K562 (cell line): ENCODE data around the gene RRAGD. TPM values are rescaled to one million over a fixed set of nuclear protein-coding genes. Genes with fewer than 3 reads are reported as not detected.

Source experiments
- FOXO4 ChIP-seq: fragments of 450-650 bp; formaldehyde crosslinking; IDR thresholded peaks from 2 replicates; pipeline ENCODE4 v1.4.0; 2020; ENCODE audit warnings: mild to moderate bottlenecking, moderate library complexity
- POLR2H ChIP-seq: IDR thresholded peaks from 2 replicates; pipeline ENCODE4 v1.6.1; 2016; ENCODE audit warnings: missing genetic modification characterization, low read depth, mild to moderate bottlenecking, control low read depth, missing compliant biosample characterization, moderate library complexity
- RFX1 ChIP-seq: fragments of 450-650 bp; IDR thresholded peaks from 2 replicates; pipeline ENCODE4 v1.6.1; 2016; ENCODE audit warnings: mild to moderate bottlenecking, moderate library complexity
- SP2 ChIP-seq: IDR thresholded peaks from 2 replicates; pipeline ENCODE4 v1.6.1; 2011; ENCODE audit warnings: mild to moderate bottlenecking, low read depth, low read length, moderate library complexity; ENCODE audit not compliant: poor library complexity, severe bottlenecking; ENCODE audit errors: extremely low read depth
- TRIM25 ChIP-seq: fragments of 450-650 bp; IDR thresholded peaks from 2 replicates; pipeline ENCODE4 v1.7.0; 2016; ENCODE audit warnings: borderline replicate concordance
- ZHX1 ChIP-seq: fragments of 150-350 bp; conservative IDR thresholded peaks from 2 replicates; pipeline ENCODE4 v1.6.1; 2014; ENCODE audit warnings: low read length
- ZNF134 ChIP-seq: fragments of 250-450 bp; sonication (Bioruptor Pico); conservative IDR thresholded peaks from 2 replicates; pipeline ENCODE4 v1.4.0; 2020
- ZNF282 ChIP-seq: sonication (generic); formaldehyde crosslinking; IDR thresholded peaks from 2 replicates; pipeline ENCODE4 v1.8.1; 2023; ENCODE audit warnings: missing genetic modification reagents
- ZNF347 ChIP-seq: fragments of 450-650 bp; formaldehyde crosslinking; IDR thresholded peaks from 2 replicates; pipeline ENCODE4 v1.4.0; 2020; ENCODE audit warnings: low read depth, mild to moderate bottlenecking, moderate library complexity
- ZNF444 ChIP-seq: fragments of 250-450 bp; sonication (Bioruptor Pico); IDR thresholded peaks from 2 replicates; pipeline ENCODE4 v1.4.0; 2020; ENCODE audit warnings: mild to moderate bottlenecking, moderate library complexity
- polyA plus RNA-seq, 8 experiments: library from polyadenylated mRNA; depleted of rRNA in 4 of 8; stranded (reverse) in 5 of 8; unstranded in 3 of 8; fragments of >200 nt; fragmentation: Nextera tagmentation in 2 of 8; fragmentation: Illumina TruSeq in 1 of 8; extraction: Ambion mirVana in 2 of 8; extraction: Trizol in 1 of 8; gene quantifications; 2 replicates each; pipeline versions ENCODE4 v1.2.1 to v1.2.3, GENCODE V29; 2011 to 2014; ENCODE audit warnings: inconsistent platforms in 1 of 8, missing spikeins in 1 of 8
- total RNA-seq, 7 experiments: library from RNA; depleted of rRNA in 6 of 7; stranded (reverse); fragments of >200 nt in 6 of 7; fragmentation: Illumina TruSeq in 2 of 7; extraction: Trizol in 2 of 7; gene quantifications; 2 replicates each; pipeline versions ENCODE4 v1.2.1 to v1.2.3, GENCODE V29; 2011 to 2021; ENCODE audit warnings: low replicate concordance in 1 of 7
- TF ChIP-seq, protein P1 (sequence below), 2 experiments: fragments of 450-650 bp in 1 of 2; sonication (generic) in 1 of 2; formaldehyde crosslinking in 1 of 2; IDR thresholded peaks; 2 replicates each; pipeline versions ENCODE4 v1.7.1 to v1.9.0; 2016 to 2022; ENCODE audit warnings: inconsistent platforms in 1 of 2, mild to moderate bottlenecking in 1 of 2, missing genetic modification reagents in 1 of 2

RRAGD gene
- total and polyA plus RNA-seq, 9 of the 15 experiments (the other 6 are each of a cell fraction or from before 2014, with no cell fraction given): 0.03 to 0.07 (median 0.04) TPM; not detected in 6

- TF ChIP-seq, protein P1, sequence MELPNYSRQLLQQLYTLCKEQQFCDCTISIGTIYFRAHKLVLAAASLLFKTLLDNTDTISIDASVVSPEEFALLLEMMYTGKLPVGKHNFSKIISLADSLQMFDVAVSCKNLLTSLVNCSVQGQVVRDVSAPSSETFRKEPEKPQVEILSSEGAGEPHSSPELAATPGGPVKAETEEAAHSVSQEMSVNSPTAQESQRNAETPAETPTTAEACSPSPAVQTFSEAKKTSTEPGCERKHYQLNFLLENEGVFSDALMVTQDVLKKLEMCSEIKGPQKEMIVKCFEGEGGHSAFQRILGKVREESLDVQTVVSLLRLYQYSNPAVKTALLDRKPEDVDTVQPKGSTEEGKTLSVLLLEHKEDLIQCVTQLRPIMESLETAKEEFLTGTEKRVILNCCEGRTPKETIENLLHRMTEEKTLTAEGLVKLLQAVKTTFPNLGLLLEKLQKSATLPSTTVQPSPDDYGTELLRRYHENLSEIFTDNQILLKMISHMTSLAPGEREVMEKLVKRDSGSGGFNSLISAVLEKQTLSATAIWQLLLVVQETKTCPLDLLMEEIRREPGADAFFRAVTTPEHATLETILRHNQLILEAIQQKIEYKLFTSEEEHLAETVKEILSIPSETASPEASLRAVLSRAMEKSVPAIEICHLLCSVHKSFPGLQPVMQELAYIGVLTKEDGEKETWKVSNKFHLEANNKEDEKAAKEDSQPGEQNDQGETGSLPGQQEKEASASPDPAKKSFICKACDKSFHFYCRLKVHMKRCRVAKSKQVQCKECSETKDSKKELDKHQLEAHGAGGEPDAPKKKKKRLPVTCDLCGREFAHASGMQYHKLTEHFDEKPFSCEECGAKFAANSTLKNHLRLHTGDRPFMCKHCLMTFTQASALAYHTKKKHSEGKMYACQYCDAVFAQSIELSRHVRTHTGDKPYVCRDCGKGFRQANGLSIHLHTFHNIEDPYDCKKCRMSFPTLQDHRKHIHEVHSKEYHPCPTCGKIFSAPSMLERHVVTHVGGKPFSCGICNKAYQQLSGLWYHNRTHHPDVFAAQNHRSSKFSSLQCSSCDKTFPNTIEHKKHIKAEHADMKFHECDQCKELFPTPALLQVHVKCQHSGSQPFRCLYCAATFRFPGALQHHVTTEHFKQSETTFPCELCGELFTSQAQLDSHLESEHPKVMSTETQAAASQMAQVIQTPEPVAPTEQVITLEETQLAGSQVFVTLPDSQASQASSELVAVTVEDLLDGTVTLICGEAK (IDR thresholded peaks at IDR 0.05): no peak
- TF ChIP-seq, protein P1 (CRISPR knock-in tag; IDR thresholded peaks at IDR 0.05): no peak
- TF ChIP-seq ZNF444 (CRISPR knock-in tag) (no peak), RFX1 (no peak), POLR2H (tag) (no peak), TRIM25 (no peak), ZNF134 (CRISPR knock-in tag) (no peak), SP2 (no peak), FOXO4 (CRISPR knock-in tag) (no peak), ZNF282 (CRISPR knock-in tag) (no peak), ZNF347 (CRISPR knock-in tag) (no peak), ZHX1 (no peak)
These were observed 22.9 kb upstream of the RRAGD start (continued) for GRCh38 chr6:89434954-89435353.
